Measurements from ENCODE around the gene PRLH.

Gene PRLH

DNA sequence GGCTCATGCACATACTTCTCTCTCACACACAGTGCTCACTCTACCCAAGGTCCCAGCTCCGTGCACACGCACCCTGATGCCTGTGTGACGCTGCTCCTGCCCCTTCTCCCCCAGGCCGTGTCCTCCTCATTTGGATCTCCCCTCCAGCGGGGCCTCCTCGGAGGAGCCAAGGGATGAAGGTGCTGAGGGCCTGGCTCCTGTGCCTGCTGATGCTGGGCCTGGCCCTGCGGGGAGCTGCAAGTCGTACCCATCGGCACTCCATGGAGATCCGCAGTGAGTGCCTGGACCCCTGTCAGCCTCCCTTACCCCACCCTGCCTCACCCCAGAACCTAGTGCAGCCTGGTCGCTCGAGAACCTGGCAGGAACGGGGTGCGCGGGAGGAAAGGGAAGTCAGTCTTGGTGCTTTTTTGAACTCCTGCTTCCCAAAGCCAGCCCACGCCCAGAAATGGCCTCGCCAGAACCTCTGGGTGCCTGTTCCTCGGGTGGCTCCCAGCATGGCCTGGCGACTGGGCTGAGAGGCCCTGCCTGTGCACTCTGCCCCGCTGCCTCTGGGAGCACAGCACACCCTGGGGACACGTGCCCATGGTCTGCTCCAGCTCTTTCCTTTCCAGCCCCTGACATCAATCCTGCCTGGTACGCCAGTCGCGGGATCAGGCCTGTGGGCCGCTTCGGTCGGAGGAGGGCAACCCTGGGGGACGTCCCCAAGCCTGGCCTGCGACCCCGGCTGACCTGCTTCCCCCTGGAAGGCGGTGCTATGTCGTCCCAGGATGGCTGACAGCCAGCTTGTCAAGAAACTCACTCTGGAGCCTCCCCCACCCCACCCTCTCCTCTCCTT lies at the start of gene PRLH:
TSS of gene PRLH (plus strand) at position 174 of the 835 bp plus-strand sequence. CDS start at position 174, 0 bp downstream.
- DNase-seq: no peak

- DNase-seq: no peak
These were observed 49.2 kb upstream of the PRLH start for GRCh38 chr2:237517163-237517562.

GRCh38 chr2:237517990-237518389 lies 48.4 kb upstream of the PRLH start:
- no peak for DNase-seq

DNA sequence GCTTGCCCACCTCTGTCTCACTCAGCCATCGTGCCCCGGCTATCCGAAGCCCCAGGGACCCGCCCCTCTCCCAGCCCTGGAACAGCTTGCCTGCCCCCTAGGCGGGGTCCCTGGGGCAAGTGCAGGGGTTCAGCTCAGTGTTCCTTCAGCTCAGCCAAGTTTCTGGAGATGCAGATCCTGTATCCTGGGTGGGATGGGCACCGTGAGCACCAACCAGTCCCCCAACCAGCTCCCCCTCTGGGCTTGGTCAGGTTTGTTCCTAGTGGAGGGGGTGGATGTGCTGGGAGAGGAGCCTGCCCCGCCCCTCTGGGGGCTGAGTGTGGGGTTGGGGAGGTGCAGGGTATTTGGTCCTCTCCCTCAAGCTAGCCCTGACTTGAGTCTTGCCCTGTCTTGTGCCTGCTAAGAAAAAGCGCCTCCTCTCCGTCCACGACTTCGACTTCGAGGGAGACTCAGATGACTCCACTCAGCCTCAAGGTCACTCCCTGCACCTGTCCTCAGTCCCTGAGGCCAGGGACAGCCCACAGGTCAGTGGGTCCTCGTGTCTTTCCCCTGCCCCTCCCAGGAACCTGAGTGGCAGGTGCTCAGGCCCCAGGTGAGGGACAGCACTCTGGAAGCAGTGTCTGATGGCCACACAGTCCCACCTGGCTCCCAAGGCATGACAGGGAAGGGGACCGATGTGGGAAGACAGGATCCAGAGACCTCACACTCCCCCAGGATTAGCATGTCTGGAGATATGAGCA lies 46.7 kb upstream of the PRLH start:
- no peak for DNase-seq

- no peak for DNase-seq
These were observed 46.1 kb upstream of the PRLH start for GRCh38 chr2:237520290-237520689.

GRCh38 chr2:237524631-237525030 lies 41.7 kb upstream of the PRLH start:
- DNase-seq: no peak

DNA sequence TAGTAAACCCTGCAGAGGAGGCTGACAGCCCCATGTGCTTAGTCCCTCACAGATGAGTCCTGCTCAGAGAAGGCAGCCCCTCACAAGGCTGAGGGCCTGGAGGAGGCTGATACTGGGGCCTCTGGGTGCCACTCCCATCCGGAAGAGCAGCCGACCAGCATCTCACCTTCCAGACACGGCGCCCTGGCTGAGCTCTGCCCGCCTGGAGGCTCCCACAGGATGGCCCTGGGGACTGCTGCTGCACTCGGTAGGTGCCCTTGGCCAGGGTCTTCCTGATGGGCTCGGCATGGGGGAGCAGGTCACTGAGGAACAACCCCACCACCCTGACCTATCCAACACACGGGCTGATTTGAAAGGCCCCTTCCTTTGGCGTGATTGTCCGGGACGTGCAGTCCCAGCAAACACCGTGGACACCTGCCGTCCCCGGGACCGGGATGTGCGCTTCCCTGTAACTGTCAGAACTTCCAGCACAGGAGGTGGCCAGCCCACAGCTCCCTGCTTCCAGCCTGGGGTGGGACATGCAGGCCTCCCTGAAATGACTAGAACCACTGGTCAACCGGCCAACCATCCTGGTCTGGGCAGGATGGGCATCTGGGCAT lies 40.7 kb upstream of the PRLH start:
- DNase-seq: no peak

DNA sequence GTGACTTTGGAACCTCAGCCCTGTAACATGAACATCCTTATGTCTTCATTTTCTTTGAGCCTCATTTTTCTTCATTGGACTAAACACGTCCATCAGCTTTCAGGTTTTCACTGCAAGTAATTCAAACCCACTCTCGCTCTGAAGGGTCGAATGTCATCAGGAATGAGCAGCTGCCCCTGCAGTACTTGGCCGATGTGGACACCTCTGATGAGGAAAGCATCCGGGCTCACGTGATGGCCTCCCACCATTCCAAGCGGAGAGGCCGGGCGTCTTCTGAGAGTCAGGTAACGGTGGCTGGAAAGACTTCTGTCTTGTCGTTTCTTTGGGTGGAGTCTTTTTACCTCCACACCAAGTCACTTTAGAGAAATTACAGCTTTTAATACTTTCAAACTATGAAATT lies 39.1 kb upstream of the PRLH start:
- no peak for DNase-seq

- no peak for DNase-seq
These were observed 38.6 kb upstream of the PRLH start for GRCh38 chr2:237527766-237528165.

- no peak for DNase-seq
These were observed 36.6 kb upstream of the PRLH start for GRCh38 chr2:237529452-237530402.

- no peak for DNase-seq
These were observed 35.6 kb upstream of the PRLH start for GRCh38 chr2:237530472-237531433.

DNA sequence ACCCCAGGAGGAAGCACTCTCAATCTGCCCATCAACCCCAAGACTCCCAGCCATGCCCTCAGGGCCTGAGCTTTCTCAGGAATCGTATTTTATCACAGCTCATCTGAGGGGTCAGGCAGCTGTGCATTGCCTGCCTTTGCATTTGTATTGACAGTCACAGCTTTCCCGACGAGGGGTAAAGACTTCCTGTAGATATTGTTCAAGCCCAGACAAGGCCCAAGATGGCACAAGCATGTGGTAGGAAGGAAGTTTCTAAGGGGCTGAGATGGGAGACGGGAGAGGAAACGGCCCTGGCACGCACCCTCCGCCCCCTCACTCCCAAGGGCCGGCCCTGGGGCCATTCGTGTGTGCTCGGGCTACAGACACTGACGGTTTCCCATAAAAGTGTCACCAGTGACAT lies 34.2 kb upstream of the PRLH start:
- DNase-seq: no peak

- no peak for DNase-seq
These were observed 32.7 kb upstream of the PRLH start for GRCh38 chr2:237533668-237534161.

- DNase-seq: no peak
These were observed 32.0 kb upstream of the PRLH start for GRCh38 chr2:237534380-237534779.

- no peak for DNase-seq
These were observed 30.8 kb upstream of the PRLH start for GRCh38 chr2:237535385-237536082.

- no peak for DNase-seq
These were observed 30.3 kb upstream of the PRLH start for GRCh38 chr2:237536083-237536415.

GRCh38 chr2:237536617-237537016 lies 29.8 kb upstream of the PRLH start:
- DNase-seq: no peak

GRCh38 chr2:237538001-237538720 lies 28.2 kb upstream of the PRLH start:
- no peak for DNase-seq

DNA sequence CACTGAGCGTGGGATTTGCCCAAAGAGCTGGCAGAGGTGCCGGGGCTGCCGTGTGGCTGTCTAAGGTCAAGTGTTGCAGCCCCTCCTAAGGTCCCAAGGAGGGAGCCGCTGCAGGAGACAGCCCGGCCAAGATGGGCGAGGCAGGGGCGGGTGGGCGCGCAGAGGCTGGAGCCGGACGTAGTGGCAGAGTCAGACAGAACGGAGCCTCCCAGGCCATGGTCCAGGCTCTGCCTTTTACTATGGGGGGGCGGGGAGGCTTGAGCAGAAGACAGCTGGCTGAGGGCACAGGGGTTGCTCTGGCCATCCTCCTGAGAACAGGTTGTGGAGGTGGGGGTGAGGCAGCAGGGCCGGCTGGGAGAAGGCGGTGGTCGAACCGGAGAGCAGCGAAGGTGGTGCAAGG lies 27.5 kb upstream of the PRLH start:
- no peak for DNase-seq

DNA sequence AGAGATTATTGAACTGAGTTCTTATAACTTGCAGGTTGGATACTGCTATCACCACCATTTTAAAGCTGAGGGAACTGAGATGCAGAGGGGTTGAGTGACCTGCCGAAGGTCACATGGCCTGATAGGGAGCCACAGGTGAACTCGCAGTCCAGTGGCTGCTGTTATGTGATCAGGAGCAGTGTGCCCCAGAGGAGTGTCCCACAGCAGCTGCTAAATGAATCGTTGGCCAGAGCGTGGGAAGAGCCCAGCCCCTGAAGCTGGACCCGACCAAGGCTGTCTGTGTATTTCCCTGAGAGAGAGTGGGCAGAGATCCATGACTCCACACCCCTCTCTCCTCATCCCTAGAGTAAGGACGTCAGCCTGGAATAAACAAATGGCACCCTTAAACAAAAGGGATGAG lies 26.7 kb upstream of the PRLH start:
- DNase-seq: no peak
